GM12878 (cell line): Measurements from ENCODE around the gene PLXDC1.

ENCODE experiments used
- ATF7 ChIP-seq: fragments of 450-650 bp; IDR thresholded peaks from 2 replicates; pipeline ENCODE4 v1.6.1; 2016; ENCODE audit warnings: low read depth, mild to moderate bottlenecking
- CTCF ChIP-seq, 3 experiments: IDR thresholded peaks in 2 of 3; conservative IDR thresholded peaks in 1 of 3; 2 replicates each; pipeline ENCODE4 v1.5.1; 2011; ENCODE audit warnings: low read depth in 3 of 3, low read length in 3 of 3, mild to moderate bottlenecking in 3 of 3, control low read depth in 2 of 3, moderate library complexity in 2 of 3, inconsistent platforms in 1 of 3, mixed read lengths in 1 of 3; ENCODE audit not compliant: control insufficient read depth in 2 of 3, insufficient read depth in 1 of 3; ENCODE audit errors: extremely low read depth in 1 of 3
- EP300 ChIP-seq, 2 experiments: fragments of 150-350 bp in 1 of 2; IDR thresholded peaks; 2 replicates each; pipeline ENCODE4 v1.6.1; 2011 to 2012; ENCODE audit warnings: low read depth in 2 of 2, low read length in 2 of 2, borderline replicate concordance in 1 of 2, improper control_type of control experiment in 1 of 2, inconsistent platforms in 1 of 2; ENCODE audit not compliant: control insufficient read depth in 1 of 2
- FOXK2 ChIP-seq: fragments of 450-650 bp; IDR thresholded peaks from 2 replicates; pipeline ENCODE4 v1.6.1; 2017; ENCODE audit warnings: mild to moderate bottlenecking, moderate library complexity
- JUNB ChIP-seq: IDR thresholded peaks from 2 replicates; pipeline ENCODE4 v1.6.1; 2016; ENCODE audit warnings: antibody characterized with exemption, mild to moderate bottlenecking
- POLR2AphosphoS2 ChIP-seq: IDR thresholded peaks from 2 replicates; pipeline ENCODE4 v1.6.1; 2011; ENCODE audit warnings: low read depth, mild to moderate bottlenecking, low read length, improper control_type of control experiment, moderate library complexity
- PRDM15 ChIP-seq: fragments of 450-650 bp; formaldehyde crosslinking; IDR thresholded peaks from 2 replicates; pipeline ENCODE4 v1.4.0; 2020; ENCODE audit warnings: mild to moderate bottlenecking, moderate library complexity
- SMC3 ChIP-seq: IDR thresholded peaks from 2 replicates; pipeline ENCODE4 v1.6.1; 2011; ENCODE audit warnings: low read length, improper control_type of control experiment, borderline replicate concordance

GRCh38 chr17:39194985-39195524 is 43.6 kb upstream of the PLXDC1 start:
- TF ChIP-seq PRDM15 (CRISPR knock-in tag) (no peak), JUNB (no peak), FOXK2 (no peak), POLR2AphosphoS2 (no peak), EP300 (IDR thresholded peaks at IDR 0.05; ENCODE audit: borderline replicate concordance in 1 of 2, control insufficient read depth in 1 of 2, low read depth in 2 of 2, low read length in 2 of 2) (no peak), ATF7 (no peak), CTCF (IDR thresholded peaks at IDR 0.05 in 2 of 3, conservative IDR thresholded peaks at IDR 0.05 in 1 of 3; ENCODE audit: control insufficient read depth in 2 of 3, extremely low read depth in 1 of 3, insufficient read depth in 1 of 3, low read depth in 3 of 3, low read length in 3 of 3) (no peak), SMC3 (no peak)
